GM13976 (cell line): ENCODE data around the gene MFSD12.

Source experiments
- DNase-seq: peaks from one replicate; pipeline ENCODE4 v3.0.0; 2012; ENCODE audit warnings: low spot score
- in situ Hi-C: fragments of 300-500 bp; cut with MboI; formaldehyde crosslinking; loops from one replicate; pipeline ENCODE4 v1.12.0; 2022; ENCODE audit warnings: low sequenced_read_pairs, mixed read lengths, inconsistent platforms; ENCODE audit not compliant: unreplicated experiment
- TF ChIP-seq, protein P1 (sequence below): IDR thresholded peaks from 2 replicates; pipeline ENCODE4 v1.5.1; 2012; ENCODE audit warnings: borderline replicate concordance, mild to moderate bottlenecking; ENCODE audit not compliant: insufficient read depth; ENCODE audit errors: extremely low read depth, missing control alignments, control extremely low read depth

MFSD12 gene

GRCh38 chr19:3604227-3604986 is 47.0 kb upstream of the MFSD12 start:
- in situ Hi-C loops, result no loop called here
- DNase-seq, result no peak
- TF ChIP-seq, protein P1, sequence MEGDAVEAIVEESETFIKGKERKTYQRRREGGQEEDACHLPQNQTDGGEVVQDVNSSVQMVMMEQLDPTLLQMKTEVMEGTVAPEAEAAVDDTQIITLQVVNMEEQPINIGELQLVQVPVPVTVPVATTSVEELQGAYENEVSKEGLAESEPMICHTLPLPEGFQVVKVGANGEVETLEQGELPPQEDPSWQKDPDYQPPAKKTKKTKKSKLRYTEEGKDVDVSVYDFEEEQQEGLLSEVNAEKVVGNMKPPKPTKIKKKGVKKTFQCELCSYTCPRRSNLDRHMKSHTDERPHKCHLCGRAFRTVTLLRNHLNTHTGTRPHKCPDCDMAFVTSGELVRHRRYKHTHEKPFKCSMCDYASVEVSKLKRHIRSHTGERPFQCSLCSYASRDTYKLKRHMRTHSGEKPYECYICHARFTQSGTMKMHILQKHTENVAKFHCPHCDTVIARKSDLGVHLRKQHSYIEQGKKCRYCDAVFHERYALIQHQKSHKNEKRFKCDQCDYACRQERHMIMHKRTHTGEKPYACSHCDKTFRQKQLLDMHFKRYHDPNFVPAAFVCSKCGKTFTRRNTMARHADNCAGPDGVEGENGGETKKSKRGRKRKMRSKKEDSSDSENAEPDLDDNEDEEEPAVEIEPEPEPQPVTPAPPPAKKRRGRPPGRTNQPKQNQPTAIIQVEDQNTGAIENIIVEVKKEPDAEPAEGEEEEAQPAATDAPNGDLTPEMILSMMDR, result no peak

DNA sequence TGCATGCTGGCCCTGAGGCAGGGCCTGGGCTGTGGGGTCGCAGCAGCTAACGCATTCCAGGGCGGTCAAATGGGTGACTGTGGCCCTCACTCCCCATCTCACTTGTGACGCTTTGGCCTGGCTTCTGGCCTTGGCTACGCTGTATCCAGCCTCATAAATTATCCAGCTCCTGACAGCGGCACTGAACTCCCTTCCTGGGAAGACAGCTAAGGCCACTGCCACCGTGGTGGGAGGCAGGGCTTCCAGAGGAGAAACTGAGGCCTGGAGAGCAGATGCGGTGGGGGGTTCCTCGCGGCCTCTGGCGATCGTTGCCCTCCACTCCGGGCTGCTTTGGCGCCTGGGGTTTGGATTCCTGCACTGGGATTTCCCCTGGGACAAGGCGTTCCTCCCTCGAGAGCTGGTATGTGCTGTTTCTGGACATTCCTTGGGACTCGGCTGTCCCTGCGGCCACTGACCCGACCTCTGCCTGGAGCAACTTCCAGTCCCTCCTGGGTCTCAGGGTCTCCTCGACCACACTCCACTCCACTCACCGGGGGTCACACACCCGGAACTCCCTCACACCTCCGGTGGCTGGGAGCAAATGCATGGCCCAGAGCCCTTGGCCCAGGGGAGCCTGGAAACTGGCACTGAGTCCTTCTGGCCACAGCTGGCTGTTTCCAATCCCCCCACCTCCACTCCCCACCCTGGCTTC is 45.9 kb upstream of the MFSD12 start:
- no peak for DNase-seq
- in situ Hi-C loops, result no loop called here
- TF ChIP-seq, protein P1, result no peak

- no peak for DNase-seq
- in situ Hi-C loops, result no loop called here
- TF ChIP-seq, protein P1, result no peak
Measured at GRCh38 chr19:3601021-3601420, 43.6 kb upstream of the MFSD12 start.

GRCh38 chr19:3599776-3600187 is 42.4 kb upstream of the MFSD12 start:
- in situ Hi-C loops, result no loop called here
- TF ChIP-seq, protein P1, result no peak
- DNase-seq, result no peak

GRCh38 chr19:3595521-3596061 is 38.2 kb upstream of the MFSD12 start:
- in situ Hi-C loops, result no loop called here
- TF ChIP-seq, protein P1, result no peak
- DNase-seq, result no peak

DNA sequence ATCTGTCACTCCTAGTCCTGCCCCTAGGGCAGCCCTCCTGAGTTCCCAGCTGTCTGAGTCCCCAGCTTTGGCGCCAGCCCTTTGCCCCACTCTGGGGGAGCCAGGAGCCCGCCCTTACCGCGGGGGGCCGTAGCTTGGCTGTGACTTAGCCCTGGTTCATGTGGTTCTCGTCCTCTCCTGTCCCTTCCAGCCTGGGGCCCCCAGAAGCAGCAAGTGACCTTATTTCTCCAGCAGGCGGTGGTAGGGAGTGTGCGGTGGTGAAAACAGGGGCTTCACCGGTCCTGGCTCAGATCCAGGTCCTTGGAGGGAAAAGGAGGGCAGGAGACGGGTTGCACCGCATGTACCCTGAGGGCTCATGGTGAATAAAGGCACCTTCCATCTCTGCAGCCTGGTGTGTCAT is 35.8 kb upstream of the MFSD12 start:
- TF ChIP-seq, protein P1, result no peak
- DNase-seq, result no peak
- in situ Hi-C loops, result no loop called here
